T1000 (cell line): Measurements from ENCODE around the gene GAREM2.
"Not testable (repeated sequence)": the region's sequence is repeated elsewhere in the genome, so short reads cannot be mapped to it uniquely, and the experiment has no call there.

Experiments
- DNase-seq: peaks from one replicate; lab custom pipeline; 2025; ENCODE audit warnings: mixed read lengths; lab: John Stamatoyannopoulos, UW

GAREM2 gene

DNA sequence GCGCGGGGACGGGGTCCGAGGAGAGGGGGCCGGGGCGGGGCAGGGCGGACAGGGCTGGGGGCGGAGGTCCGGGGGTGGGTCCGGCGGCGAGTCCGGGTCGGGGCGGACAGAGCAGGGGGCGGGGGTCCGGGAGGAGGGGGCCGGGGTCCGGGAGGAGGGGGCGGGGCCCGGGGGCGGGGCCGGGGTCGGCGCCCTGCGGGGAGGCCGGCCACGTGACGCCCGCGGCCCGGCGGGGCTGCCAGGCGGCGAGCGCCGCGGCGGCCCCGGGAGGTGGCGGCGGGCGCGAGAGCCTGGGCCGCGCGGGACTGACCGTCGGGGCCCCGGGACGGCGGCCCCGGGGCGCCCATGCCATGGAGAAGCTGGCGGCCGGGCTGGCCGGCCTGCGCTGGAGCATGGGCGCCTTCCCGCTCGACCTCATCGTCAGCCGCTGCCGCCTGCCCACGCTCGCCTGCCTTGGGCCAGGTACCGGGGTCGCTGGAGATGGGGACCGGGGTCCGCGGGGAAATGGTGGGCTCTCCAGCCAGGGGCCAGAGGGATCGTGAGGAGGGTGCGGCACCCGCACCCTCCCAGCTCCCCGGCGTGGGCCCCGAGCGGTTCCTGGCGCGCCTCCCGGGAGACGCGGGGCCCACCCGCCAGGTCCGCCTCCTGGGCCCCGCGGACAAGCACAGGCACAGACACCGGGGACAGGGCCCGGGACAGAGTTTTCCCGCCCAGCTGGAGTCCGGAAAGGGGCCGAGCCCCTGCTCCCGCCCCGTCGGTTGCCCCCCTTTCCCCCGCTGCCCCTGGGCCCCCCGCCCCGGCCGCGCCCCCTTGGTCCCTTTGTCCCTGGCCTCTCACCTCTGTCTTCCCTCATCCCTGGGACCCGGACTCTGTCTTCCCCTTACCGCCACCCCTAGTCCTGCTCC is at the start of gene GAREM2:
Gene GAREM2, plus strand, starts transcription at position 218 of the 905 bp plus-strand sequence. Its CDS starts 133 bp downstream, at position 351.
- no peak for DNase-seq

DNA sequence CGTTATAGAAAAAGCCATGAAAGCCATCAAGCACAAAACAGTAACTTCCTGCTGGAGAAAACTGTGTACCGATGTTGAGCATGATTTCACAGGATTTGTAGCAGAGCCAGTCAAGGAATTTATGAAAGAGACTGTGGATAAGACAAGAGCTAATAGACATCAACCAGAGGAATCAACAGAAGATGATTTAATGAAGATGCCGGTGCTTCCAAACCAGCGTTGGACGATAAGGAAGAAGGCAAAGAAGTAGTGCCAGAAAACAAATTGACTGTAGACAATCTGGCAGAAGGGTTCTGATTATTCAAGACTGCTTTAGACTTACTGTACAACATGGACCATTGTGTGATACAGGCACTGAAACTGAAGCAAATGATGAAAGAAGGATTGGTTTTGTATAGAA is 49.5 kb upstream of the GAREM2 start:
- no peak for DNase-seq

DNA sequence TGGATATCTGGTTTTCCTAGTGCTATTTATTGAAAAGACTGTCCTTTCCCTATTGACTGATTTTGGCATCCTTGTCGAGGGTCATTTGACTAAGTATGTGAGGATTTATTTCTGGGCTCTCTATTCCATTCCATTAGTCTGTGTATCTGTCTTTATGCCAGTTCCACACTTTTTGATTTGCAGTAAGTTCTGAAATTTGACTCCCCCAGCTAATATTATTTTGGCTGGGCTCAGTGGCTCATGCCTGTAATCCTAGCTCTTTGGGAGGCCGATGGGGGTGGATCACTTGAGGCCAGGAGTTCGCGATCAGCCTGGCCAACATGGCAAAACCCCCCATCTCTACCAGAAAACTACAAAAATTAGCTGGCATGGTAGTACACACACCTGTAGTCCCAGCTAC is 46.8 kb upstream of the GAREM2 start:
- no peak for DNase-seq

DNA sequence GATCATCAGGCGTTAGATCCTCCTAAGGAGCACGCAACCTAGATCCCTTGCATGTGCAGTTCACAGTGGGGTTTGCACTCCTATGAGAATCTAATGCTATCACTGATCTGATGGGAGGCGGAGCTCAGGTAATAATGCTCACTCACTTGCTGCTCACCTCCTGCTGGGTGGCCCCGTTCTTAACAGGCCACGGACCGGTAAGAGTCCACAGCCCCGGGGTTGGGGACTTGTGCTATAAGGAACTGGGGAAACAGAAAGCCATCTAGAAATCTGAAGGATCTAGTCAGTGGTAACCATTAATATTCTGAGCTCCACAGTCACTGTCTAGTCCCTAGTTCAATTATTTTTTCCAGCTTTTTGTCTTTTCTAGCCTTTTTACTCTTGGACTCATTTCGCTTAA is 44.7 kb upstream of the GAREM2 start:
- DNase-seq = no peak

DNA sequence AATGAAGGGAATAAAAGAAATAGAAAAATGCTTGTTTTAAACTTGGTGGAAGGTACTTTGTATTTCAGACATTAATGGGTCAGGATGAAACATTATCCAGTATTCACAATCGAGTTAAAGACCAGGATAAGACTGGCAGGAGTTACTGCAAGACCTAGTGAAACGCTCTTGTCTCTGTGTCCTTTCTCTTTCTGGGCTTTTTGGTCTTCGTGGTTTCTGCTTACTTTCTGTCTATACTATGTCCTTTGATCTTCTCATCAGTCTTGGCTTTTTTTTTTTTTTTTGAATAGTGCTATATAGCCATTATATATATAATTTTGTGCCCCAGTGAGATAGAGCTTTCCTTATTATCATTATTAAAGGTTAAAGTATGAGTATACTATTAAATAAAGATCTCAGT is 42.1 kb upstream of the GAREM2 start:
- DNase-seq = no peak

DNA sequence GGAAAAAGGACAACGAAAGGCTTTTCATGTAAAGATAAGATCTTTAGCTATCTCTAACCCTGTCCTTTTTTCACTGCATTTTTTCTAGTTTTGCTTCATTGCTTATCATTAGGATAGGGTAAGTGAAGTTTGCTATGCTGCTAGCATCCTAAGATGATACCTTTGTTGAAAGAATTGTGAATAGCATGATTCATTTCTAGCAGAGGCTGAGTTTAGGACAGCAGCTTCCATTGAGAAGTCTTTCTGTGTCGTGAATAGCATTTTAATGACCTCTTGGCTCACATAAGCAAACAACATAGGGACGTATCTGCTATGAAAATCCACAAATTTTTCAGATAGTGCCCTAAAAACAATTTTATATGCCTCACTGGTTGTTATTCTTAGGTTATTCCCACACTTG is 36.4 kb upstream of the GAREM2 start:
- DNase-seq = no peak

DNA sequence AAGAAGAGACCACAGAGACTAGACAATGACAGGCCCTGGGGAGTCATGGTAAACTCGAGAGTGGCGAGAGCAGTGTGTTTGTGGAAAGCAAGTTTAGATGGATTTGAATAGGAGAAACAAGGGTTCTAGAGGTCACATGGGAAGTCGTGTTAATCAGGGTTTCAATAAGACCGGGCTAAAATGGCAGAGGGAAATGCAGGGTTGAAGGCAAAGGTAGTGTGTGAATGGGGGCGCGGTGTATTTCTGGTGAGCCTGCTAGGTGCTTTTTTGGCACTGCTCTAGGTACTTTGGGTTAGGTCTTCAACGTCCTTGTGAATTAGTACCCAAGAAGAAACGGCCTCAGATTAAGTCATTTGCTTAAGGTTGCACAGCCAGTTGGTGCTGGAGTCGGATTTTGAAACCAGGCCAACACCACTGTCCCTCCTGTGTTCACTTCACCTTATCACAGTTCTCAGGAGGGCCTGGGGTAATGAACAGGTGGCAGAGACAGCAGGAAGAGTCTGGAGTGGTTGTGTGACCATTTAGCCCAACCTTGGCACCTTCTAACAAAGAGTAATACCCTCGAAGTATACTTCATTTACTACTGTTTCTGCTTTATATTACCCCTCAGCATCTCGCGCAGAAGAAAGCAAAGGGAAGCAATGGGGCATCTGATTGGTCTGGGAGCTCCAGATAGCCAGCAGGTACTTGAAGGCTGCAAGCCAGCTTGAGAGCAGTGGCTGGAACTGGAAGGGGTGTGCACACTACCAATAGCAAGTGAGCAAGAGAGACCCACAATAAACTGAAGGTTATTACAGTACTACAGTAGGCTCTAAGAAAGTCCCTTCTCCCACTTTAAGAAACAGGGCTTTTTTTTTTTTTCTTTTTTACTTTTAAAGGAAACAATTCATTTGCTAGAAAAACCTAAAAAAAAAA is 33.4 kb upstream of the GAREM2 start:
- no peak for DNase-seq

DNA sequence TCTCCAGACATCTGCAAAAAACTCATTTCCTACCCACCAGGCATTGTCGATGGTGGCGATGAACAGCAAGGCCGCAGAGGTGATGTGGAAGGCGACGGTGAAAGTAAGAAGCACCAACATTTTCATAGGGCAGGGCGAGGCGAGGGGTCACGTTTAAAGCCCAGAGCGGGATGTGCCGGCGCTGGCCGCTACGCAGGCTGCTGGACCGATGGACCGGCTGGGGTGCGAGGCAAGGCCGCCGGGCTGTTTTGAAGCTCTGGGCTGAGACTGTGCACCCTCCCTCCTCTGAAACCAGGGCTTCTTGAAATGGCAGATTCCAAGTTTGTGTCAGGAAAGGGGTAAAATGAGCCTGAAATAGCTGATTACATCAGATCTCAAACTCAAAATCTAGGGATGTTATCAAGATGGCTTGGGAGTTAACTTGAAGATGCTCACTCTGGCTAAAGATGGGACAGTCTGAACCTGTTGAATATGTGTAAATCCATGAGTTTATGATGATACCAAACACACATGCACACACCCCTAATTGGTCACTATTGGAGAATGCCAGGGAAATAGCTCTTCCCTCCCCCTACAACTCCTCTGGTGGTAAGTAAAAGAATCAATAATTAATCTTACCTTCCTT is 31.6 kb upstream of the GAREM2 start:
- no peak for DNase-seq

DNA sequence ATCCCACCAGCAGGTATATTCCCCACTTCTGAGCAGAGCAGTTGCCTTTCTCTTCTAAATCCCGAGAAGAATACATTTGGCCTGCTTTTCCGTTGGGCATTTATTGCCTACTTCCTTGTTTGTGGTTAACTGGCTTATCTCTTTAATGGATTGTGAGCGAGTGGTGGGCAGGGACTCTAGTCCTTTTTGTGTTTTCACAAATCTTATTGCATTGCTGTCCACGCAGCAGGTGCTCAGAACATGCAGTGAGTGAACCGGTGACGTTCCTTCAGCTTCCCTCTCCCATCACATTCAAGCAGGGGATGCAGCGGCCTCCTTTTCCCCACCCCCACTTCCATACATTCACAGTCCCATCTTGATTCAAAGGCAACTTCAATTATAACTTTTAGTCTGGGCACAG is 28.9 kb upstream of the GAREM2 start:
- no peak for DNase-seq

DNA sequence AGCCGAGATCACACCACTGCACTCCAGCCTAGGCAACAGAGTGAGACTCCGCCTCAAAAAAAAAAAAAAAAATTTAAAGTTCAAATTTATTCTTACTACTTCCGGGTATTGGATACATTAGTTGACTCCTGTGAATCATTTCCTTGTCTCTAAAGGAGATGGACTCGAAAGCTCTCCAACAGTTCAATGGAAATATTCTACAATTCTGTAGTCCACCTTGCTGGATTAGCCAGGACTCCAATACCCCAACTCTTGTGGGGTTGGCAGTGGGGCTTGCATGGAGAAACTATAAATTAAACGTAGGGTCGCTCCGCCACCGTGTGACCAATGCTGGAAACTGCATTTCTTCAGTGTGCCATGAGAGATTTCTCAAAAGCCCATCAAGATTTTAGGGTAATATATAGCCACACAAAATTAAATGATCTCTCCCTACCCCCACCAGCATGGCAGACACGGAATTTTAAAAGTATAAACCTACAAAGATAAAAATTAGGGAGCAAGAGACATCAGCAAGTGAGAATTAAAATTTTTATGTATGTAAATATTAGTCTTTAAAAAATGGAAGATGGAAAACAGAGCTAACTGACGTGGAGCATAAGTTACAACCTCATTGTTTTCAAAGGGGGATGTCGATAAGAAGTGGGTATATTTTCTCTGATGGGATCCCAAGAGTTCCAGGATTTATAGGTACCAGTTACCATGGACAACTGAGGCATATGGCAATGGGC is 27.8 kb upstream of the GAREM2 start:
- DNase-seq = peak; percentile 14

DNA sequence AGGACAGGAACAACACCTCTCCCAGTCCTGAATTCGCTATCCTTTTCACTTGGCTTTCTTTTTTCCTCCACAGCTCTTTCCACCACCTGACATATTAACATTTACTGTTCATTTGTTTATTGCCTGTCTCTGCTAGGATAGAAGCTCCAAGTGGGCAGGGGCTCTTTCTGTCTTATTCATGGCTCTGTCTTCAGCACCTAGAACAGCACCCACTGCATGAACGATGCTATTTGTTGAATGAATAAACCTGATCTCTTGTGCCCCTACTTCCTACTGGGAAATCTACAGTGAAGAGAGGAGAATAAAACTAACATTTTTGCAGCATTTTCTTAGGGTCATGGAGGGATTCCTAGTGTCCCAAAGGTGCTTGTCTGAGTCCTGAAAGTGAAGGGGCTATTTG is 24.4 kb upstream of the GAREM2 start:
- DNase-seq = no peak

DNA sequence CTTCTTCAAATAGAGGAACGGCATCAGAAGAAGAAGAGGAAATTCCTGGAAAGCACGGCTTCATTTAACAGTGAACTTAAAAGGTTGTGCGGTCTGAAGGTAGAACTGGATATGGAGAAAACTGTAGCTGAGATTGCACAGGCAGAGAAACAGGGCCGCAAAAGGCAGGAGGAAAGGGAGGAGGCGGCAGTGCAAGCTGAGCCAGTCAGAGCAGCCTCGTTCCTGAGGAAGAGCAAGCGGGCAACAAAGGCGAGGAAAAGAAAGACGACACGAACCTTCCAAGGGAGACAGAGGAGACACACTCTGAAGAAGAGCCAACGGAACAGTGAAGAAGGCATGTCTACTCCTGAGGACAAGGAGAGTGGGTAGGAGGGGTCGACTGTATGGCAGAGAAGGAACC is 22.6 kb upstream of the GAREM2 start:
- no peak for DNase-seq

DNA sequence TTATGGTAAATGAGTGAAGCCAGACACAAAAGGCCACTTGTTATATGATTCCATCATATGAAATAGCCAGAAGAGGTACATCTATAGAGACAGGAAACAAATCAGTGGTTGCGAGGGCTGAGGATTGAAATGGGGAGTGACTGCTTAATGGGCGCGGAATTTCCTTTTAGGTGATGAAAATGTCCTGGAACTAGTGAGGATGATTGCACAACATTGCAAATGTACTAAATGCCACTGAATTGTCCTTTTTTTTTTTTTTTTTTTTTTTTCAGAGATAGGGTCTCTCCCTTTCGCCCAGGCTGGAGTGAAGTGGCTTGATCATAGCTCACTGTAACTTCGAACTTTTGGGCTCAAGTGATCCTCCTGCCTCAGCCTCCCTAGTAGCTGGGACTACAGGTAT is 15.3 kb upstream of the GAREM2 start:
- no peak for DNase-seq

DNA sequence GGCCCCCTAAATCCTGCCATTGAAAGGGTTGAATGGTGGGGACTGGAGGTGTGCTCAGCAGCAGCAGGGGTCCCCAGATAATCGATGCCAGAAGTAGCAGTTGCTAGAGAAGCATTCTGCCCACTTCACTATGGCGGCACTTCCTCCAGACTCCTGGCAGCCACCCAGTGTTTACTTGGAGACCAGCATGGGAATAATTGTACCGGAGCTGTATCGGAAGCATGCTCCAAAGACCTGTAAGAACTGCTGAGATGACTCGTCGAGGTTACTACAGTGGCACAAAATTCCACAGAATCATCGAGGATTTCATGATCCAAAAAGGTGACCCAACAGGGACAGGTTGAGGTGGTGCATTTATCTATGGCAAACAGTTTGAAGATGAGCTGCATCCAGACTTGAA is 11.0 kb upstream of the GAREM2 start:
- no peak for DNase-seq

DNA sequence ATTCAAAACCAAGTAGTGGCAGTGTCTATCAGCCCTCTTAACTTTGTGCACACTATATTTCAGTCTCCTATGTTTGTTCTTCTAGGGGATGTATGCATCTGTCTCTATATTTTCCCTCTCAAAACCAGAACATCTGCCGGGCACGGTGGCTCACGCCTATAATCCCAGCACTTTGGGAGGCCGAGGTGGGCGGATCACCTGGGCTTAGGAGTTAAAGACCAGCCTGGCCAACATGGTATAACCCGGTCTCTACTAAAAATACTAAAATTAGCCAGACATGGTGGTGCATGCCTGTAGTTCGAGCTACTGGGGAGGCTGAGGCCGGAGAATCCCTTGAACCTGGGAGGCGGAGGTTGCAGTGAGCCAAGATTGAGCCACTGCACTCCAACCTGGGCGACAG is 9.9 kb upstream of the GAREM2 start:
- DNase-seq = no peak

DNA sequence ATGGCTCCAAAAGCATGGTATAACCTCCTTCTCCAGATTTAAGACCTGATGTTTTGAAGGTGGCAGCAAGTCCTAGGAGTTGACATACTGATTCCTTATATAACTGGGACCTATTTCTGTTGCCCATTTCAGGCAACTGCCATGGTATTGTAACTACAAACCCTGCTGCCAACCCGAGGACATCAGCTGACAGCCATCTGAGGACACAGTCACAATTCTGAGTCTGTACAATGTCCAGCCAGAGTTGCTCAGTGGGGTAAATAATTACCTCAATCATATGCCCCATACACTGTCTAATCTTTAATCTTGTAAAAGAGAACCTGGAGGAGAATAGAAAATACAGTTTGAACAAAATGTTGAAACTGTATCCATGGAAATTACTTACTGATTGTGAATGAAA is 8.7 kb upstream of the GAREM2 start:
- no peak for DNase-seq

DNA sequence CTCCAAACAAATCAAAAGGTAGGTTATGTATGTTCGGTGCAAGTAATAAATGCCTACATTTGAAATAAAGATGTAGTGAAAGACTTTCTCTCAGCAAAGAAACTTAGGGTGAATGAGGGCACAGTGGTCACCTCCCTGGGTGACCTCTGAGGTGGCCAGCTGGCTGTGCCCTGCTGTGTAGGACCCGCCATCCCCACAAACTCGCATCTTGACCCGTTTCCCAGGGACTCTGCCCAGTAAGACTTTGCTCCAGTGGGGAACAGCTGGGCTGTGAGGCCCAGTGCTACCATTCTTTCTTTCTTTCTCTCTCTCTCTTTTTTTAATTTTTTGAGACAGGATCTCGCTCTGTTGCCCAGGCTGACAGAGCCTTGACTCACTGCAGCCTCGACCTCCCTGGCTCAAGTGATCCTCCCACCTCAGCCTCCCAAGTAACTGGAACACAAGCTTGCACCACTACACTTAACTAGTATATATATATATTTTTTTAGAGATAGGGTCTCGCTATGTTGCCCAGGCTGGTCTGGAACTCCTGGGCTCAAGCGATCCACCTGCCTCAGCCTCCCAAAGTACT is 8.2 kb upstream of the GAREM2 start:
- no peak for DNase-seq

DNA sequence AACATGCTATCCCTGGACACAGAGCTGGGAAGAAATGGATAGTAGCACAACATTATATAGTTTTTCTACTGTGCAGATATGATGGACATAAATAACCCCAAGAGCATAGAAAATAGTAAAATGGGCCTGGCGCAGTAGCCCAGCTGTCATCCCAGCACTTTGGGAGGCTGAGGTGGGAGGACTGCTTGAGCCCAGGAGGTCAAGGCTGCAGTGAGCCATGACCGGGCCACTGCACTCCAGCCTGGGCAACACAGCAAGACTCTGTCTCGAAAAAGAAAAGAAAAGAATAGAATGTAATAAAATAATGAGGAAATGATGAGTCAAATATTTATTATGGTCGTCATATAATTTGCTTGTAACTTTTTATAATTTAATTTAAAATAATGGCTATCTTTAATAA is 7.5 kb upstream of the GAREM2 start:
- DNase-seq = no peak

DNA sequence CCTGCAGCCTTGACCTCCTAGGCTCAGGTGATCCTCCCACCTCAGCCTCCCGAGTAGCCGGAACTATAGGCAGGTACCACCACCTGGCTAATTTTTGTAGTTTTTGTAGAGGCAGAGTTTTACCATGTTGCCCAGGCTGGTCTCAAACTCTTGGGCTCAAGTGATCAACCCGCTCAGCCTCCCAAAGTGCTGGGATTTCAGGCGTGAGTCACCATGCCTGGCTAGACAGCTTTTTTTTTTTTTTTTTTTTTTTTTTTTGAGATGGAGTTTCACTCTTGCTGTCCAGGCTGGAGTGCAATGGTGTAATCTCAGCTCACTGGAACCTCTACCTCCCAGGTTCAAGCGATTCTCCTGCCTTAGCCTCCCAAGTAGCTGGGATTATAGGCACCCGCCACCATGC is 6.3 kb upstream of the GAREM2 start:
- DNase-seq = not testable (repeated sequence)

DNA sequence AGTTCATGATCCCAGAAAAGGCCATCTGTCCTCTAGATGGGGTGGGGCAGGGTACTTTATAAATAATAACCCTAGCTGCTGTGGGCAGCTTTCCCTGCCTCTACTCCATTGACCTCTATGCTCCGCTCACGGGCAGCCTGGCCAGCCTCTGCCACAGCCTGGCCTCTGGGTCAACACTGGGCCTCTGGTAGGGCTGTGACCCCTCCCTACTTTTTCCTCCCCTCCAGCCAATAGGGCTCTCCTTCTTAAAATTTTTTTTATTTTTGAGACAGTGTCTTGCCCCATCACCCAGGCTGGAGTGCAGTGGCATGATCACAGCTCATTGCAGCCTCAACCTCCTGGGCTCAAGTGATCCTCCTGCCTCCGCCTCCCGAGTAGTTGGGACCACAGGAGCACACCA is 4.1 kb upstream of the GAREM2 start:
- no peak for DNase-seq

DNA sequence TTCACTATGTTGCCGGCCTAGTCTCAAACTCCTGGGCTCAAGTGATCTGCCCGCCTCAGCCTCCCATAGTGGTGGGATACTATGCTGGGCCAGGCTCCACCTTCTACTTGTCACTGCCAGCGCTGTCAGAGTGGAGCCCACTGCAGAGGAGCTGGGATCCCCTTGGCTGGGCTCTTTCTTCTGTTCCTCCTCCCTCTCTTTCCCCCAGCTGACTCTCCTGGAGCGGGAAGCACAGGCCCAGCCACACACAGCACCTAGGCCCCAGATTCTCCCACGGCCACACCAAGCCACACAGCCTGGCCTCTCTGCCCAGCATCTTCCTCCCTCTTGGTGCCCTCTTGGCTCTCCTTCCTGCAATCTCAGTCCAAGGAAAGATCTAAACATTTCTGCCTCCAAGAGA is 3.7 kb upstream of the GAREM2 start:
- DNase-seq = no peak
